ENCODE data around the gene TTLL5. TPM values are rescaled to one million over a fixed set of nuclear protein-coding genes. Genes with fewer than 3 reads are reported as not detected.

TTLL5 gene
- total RNA-seq, 2 experiments from 2014 or later, result 19.8 to 26.4 TPM

DNA sequence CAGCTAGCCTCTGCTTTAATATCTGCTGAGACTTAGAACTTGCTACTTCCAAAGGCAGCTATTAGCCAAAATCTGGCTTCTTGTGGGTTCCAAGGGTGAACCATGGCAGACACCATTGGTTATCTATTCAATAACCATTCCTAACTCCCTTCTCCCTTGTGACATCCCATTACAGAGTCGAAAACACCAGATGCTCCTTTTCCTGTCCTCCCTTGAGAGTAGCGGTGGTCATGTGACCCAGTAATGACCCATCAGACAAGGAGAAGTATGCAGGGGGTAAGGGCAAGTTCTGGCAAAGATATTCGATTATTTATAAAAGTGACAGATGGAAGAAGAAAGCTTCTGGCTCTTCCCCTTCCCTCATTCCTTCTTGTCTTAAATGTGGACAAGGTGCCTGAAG lies 300.6 kb downstream of the TTLL5 start:
- intact Hi-C loops (cut with DNase I, micrococcal nuclease), result no loop called here
- H3K27ac Mint-ChIP-seq, result no peak overlapping the region
- H3K36me3 Mint-ChIP-seq (ENCODE audit: low read depth), result peaks cover 50% of the 10 kb centered on the region
- ChIA-PET POLR2A (no interaction called here), CTCF (interaction anchor here (1.1 kb wide), 1 partner anchor 21 kb away, joined by 3 read pairs; no protein-coding TSS in a partner anchor)
- H3K4me1 ChIP-seq (ENCODE audit: insufficient read depth, low read length), result no peaks in the 10 kb centered on the region
- H3K27ac ChIP-seq (ENCODE audit: low read depth in 1 of 2, low read length in 2 of 2), result no peak overlapping the region
- TF ChIP-seq, protein P1, sequence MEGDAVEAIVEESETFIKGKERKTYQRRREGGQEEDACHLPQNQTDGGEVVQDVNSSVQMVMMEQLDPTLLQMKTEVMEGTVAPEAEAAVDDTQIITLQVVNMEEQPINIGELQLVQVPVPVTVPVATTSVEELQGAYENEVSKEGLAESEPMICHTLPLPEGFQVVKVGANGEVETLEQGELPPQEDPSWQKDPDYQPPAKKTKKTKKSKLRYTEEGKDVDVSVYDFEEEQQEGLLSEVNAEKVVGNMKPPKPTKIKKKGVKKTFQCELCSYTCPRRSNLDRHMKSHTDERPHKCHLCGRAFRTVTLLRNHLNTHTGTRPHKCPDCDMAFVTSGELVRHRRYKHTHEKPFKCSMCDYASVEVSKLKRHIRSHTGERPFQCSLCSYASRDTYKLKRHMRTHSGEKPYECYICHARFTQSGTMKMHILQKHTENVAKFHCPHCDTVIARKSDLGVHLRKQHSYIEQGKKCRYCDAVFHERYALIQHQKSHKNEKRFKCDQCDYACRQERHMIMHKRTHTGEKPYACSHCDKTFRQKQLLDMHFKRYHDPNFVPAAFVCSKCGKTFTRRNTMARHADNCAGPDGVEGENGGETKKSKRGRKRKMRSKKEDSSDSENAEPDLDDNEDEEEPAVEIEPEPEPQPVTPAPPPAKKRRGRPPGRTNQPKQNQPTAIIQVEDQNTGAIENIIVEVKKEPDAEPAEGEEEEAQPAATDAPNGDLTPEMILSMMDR (IDR thresholded peaks at IDR 0.05), result no peak
- no peaks in the 10 kb centered on the region for H3K4me1 Mint-ChIP-seq (ENCODE audit: low read depth)
- no peaks in the 10 kb centered on the region for H3K9me3 Mint-ChIP-seq
- peaks cover 6% of the 10 kb centered on the region for H3K36me3 ChIP-seq (ENCODE audit: insufficient read depth, low read length)
- DNase-seq (no peak), ATAC-seq (ENCODE audit: poor library complexity) (no peak)
- H3K27me3 Mint-ChIP-seq, result no peaks in the 10 kb centered on the region
- no peaks in the 10 kb centered on the region for H3K9me3 ChIP-seq (ENCODE audit: control insufficient read depth in 1 of 2, insufficient read depth in 1 of 2, low read length in 2 of 2)
- H3K4me3 ChIP-seq (ENCODE audit: low read length), result no peak overlapping the region
- H3K4me3 Mint-ChIP-seq, result no peak overlapping the region
- H3K27me3 ChIP-seq (ENCODE audit: control insufficient read depth in 1 of 2, insufficient read depth in 2 of 2, low read length in 2 of 2), result no peaks in the 10 kb centered on the region

DNA sequence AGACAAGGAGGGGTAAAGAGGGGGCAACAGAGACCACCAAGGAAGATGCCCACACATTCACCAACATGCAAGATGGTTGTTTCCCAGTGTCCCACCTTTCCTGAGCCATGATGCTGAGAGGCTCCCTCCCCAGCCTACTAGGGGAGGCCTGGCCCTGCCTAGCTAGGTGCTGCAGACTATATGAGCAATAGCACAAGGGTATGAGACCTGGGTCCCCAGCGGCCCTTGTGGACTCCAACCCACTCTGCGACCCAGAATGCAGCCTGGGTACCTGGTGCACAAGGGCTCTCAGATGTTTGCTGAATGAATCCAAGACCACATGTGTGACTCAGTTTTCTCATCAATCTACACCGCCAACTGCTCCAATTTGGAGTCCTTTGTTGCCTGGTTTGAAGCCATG lies 306.8 kb downstream of the TTLL5 start:
- H3K4me3 Mint-ChIP-seq, result no peak overlapping the region
- ATAC-seq (ENCODE audit: poor library complexity), result no peak

DNA sequence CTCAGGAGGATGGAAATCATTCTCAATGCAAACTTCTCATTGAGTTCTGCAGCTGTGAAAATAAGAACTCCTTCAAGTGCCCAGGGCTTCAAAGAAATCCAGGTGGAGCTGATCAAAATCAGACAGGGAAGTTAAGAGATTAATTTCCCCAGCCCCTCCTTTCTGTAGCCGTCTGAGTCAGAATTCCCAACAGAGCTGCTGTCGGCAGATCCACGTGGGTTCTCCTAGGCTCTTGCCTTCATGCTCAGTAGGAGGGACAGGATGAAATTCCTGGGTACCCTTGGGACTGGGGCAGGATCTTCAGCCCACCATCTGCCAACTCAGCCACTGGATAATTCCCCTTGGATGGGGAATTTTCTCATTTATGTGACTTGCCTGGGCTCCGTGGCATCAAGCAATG lies 307.4 kb downstream of the TTLL5 start:
- Mint-ChIP-seq H3K9me3 (no peaks in the 10 kb centered on the region), H3K27me3 (no peaks in the 10 kb centered on the region), H3K36me3 (ENCODE audit: low read depth) (peaks cover 51% of the 10 kb centered on the region), H3K4me1 (ENCODE audit: low read depth) (no peaks in the 10 kb centered on the region), H3K27ac (no peak overlapping the region), H3K4me3 (no peak overlapping the region)
- H3K27ac ChIP-seq (ENCODE audit: low read depth in 1 of 2, low read length in 2 of 2), result no peak overlapping the region
- no peaks in the 10 kb centered on the region for H3K9me3 ChIP-seq (ENCODE audit: control insufficient read depth in 1 of 2, insufficient read depth in 1 of 2, low read length in 2 of 2)
- H3K4me1 ChIP-seq (ENCODE audit: insufficient read depth, low read length), result no peaks in the 10 kb centered on the region
- ChIA-PET POLR2A (no interaction called here), CTCF (interaction anchor here (0.8 kb wide), 1 partner anchor 11 kb away, joined by 3 read pairs; no protein-coding TSS in a partner anchor)
- DNase-seq (no peak), ATAC-seq (ENCODE audit: poor library complexity) (no peak)
- intact Hi-C loops (cut with DNase I, micrococcal nuclease), result no loop called here
- H3K4me3 ChIP-seq (ENCODE audit: low read length), result no peak overlapping the region
- peaks cover 9% of the 10 kb centered on the region for H3K36me3 ChIP-seq (ENCODE audit: insufficient read depth, low read length)
- no peaks in the 10 kb centered on the region for H3K27me3 ChIP-seq (ENCODE audit: control insufficient read depth in 1 of 2, insufficient read depth in 2 of 2, low read length in 2 of 2)
- TF ChIP-seq, protein P1 (IDR thresholded peaks at IDR 0.05), result no peak

More for the DNA sequence above, 306.8 kb downstream of the TTLL5 start:
- CTCF ChIA-PET, result no interaction called here
- Mint-ChIP-seq H3K9me3 (no peaks in the 10 kb centered on the region), H3K27me3 (no peaks in the 10 kb centered on the region), H3K27ac (no peak overlapping the region), H3K36me3 (ENCODE audit: low read depth) (peaks cover 53% of the 10 kb centered on the region), H3K4me1 (ENCODE audit: low read depth) (no peaks in the 10 kb centered on the region)
- no peaks in the 10 kb centered on the region for H3K4me1 ChIP-seq (ENCODE audit: insufficient read depth, low read length)
- no peak overlapping the region for H3K27ac ChIP-seq (ENCODE audit: low read depth in 1 of 2, low read length in 2 of 2)
- no peaks in the 10 kb centered on the region for H3K9me3 ChIP-seq (ENCODE audit: control insufficient read depth in 1 of 2, insufficient read depth in 1 of 2, low read length in 2 of 2)
- POLR2A ChIA-PET, result no interaction called here
- peaks cover 12% of the 10 kb centered on the region for H3K36me3 ChIP-seq (ENCODE audit: insufficient read depth, low read length)
- no peak overlapping the region for H3K4me3 ChIP-seq (ENCODE audit: low read length)
- DNase-seq, result no peak
- H3K27me3 ChIP-seq (ENCODE audit: control insufficient read depth in 1 of 2, insufficient read depth in 2 of 2, low read length in 2 of 2), result no peaks in the 10 kb centered on the region
- intact Hi-C loops (cut with DNase I, micrococcal nuclease), result no loop called here
- TF ChIP-seq, protein P1 (IDR thresholded peaks at IDR 0.05), result no peak

Measured in CD4-positive, alpha-beta T cell (primary cell).